ENCODE measurements around the gene GALP.

GALP gene

GRCh38 chr19:56136362-56136761 lies 39.4 kb upstream of the GALP start:
- Histone ChIP-seq H2AFZ (ENCODE audit: low read depth, low read length, severe bottlenecking) (no peak overlapping the region), H3K79me2 (ENCODE audit: insufficient read depth, low read length) (no peaks in the 10 kb centered on the region), H3F3A (ENCODE audit: insufficient read depth) (no peaks in the 10 kb centered on the region), H3K9me3 (ENCODE audit: insufficient read depth, low read length) (no peaks in the 10 kb centered on the region), H3K4me2 (ENCODE audit: low read depth, low read length, poor library complexity, severe bottlenecking) (no peak overlapping the region), H3K27ac (ENCODE audit: low read depth, low read length) (no peak overlapping the region), H3K9ac (ENCODE audit: low read length) (no peak overlapping the region), H3K36me3 (ENCODE audit: low read length) (no peaks in the 10 kb centered on the region), H4K20me1 (ENCODE audit: low read depth, low read length) (no peaks in the 10 kb centered on the region), H3K27me3 (ENCODE audit: low read length) (no peaks in the 10 kb centered on the region), H3K9me2 (replicated peaks; ENCODE audit: insufficient read depth, low read length) (no peaks in the 10 kb centered on the region), H3K4me3 (ENCODE audit: insufficient read depth, low read length, poor library complexity, severe bottlenecking) (no peak overlapping the region)
- TF ChIP-seq CTCF (IDR thresholded peaks at IDR 0.05; ENCODE audit: insufficient read depth, low read length, poor library complexity, severe bottlenecking) (no peak), EZH2phosphoT487 (conservative IDR thresholded peaks at IDR 0.05; ENCODE audit: low read length) (no peak)

- no peak overlapping the region for H3K4me3 ChIP-seq (ENCODE audit: insufficient read depth, low read length, poor library complexity, severe bottlenecking)
- H3K27me3 ChIP-seq (ENCODE audit: low read length), result no peaks in the 10 kb centered on the region
- TF ChIP-seq EZH2phosphoT487 (conservative IDR thresholded peaks at IDR 0.05; ENCODE audit: low read length), result no peak
- TF ChIP-seq CTCF (IDR thresholded peaks at IDR 0.05; ENCODE audit: insufficient read depth, low read length, poor library complexity, severe bottlenecking), result no peak
- no peak overlapping the region for H2AFZ ChIP-seq (ENCODE audit: low read depth, low read length, severe bottlenecking)
- H3K4me2 ChIP-seq (ENCODE audit: low read depth, low read length, poor library complexity, severe bottlenecking), result no peak overlapping the region
- H3K27ac ChIP-seq (ENCODE audit: low read depth, low read length), result no peak overlapping the region
- H3K9me2 ChIP-seq (replicated peaks; ENCODE audit: insufficient read depth, low read length), result no peaks in the 10 kb centered on the region
- H3K9me3 ChIP-seq (ENCODE audit: insufficient read depth, low read length), result no peaks in the 10 kb centered on the region
- no peaks in the 10 kb centered on the region for H3K36me3 ChIP-seq (ENCODE audit: low read length)
- H3K79me2 ChIP-seq (ENCODE audit: insufficient read depth, low read length), result peaks cover 8% of the 10 kb centered on the region
- no peaks in the 10 kb centered on the region for H4K20me1 ChIP-seq (ENCODE audit: low read depth, low read length)
- H3K9ac ChIP-seq (ENCODE audit: low read length), result no peak overlapping the region
- H3F3A ChIP-seq (ENCODE audit: insufficient read depth), result no peaks in the 10 kb centered on the region
Measured at GRCh38 chr19:56137405-56137804, 38.4 kb upstream of the GALP start.

GRCh38 chr19:56138069-56138468 lies 37.7 kb upstream of the GALP start:
- peaks cover 15% of the 10 kb centered on the region for H3K79me2 ChIP-seq (ENCODE audit: insufficient read depth, low read length)
- no peaks in the 10 kb centered on the region for H3K27me3 ChIP-seq (ENCODE audit: low read length)
- H4K20me1 ChIP-seq (ENCODE audit: low read depth, low read length), result no peaks in the 10 kb centered on the region
- no peak overlapping the region for H3K27ac ChIP-seq (ENCODE audit: low read depth, low read length)
- TF ChIP-seq EZH2phosphoT487 (conservative IDR thresholded peaks at IDR 0.05; ENCODE audit: low read length) (no peak), CTCF (IDR thresholded peaks at IDR 0.05; ENCODE audit: insufficient read depth, low read length, poor library complexity, severe bottlenecking) (no peak)
- no peak overlapping the region for H2AFZ ChIP-seq (ENCODE audit: low read depth, low read length, severe bottlenecking)
- H3K9me2 ChIP-seq (replicated peaks; ENCODE audit: insufficient read depth, low read length), result no peaks in the 10 kb centered on the region
- H3K9me3 ChIP-seq (ENCODE audit: insufficient read depth, low read length), result no peaks in the 10 kb centered on the region
- H3K4me2 ChIP-seq (ENCODE audit: low read depth, low read length, poor library complexity, severe bottlenecking), result no peak overlapping the region
- no peaks in the 10 kb centered on the region for H3K36me3 ChIP-seq (ENCODE audit: low read length)
- no peak overlapping the region for H3K9ac ChIP-seq (ENCODE audit: low read length)
- no peak overlapping the region for H3K4me3 ChIP-seq (ENCODE audit: insufficient read depth, low read length, poor library complexity, severe bottlenecking)
- H3F3A ChIP-seq (ENCODE audit: insufficient read depth), result no peaks in the 10 kb centered on the region

Data from SU-DHL-6 (cell line).